GM18505 (cell line): ENCODE measurements around the gene UBE4B.

Experiments used
- ATAC-seq: cut with Tn5 transposase; IDR thresholded peaks from one replicate; pipeline ENCODE4 v1.9.1; 2021; ENCODE audit not compliant: unreplicated experiment
- POLR2A ChIP-seq: IDR thresholded peaks from 4 replicates; pipeline ENCODE4 v1.6.1; 2011; ENCODE audit warnings: borderline replicate concordance; ENCODE audit not compliant: insufficient read depth, insufficient read length; ENCODE audit errors: extremely low read depth

Gene UBE4B

GRCh38 chr1:10074059-10074851, 41.5 kb downstream of the UBE4B start:
- no peak for TF ChIP-seq POLR2A
- ATAC-seq = no peak

- ATAC-seq = no peak
- no peak for TF ChIP-seq POLR2A
These were observed 42.3 kb downstream of the UBE4B start for GRCh38 chr1:10074852-10075730.

GRCh38 chr1:10075732-10076131, 43.0 kb downstream of the UBE4B start:
- TF ChIP-seq POLR2A = no peak
- ATAC-seq = no peak

- no peak for TF ChIP-seq POLR2A
These were observed 45.7 kb downstream of the UBE4B start for GRCh38 chr1:10078494-10078893.

GRCh38 chr1:10080523-10080922, 47.8 kb downstream of the UBE4B start:
- TF ChIP-seq POLR2A = no peak
- no peak for ATAC-seq

More at GRCh38 chr1:10078494-10078893, 45.7 kb downstream of the UBE4B start:
- ATAC-seq = no peak

GRCh38 chr1:10082785-10083479, 50.2 kb downstream of the UBE4B start:
- no peak for TF ChIP-seq POLR2A
- ATAC-seq = no peak

- no peak for ATAC-seq
- no peak for TF ChIP-seq POLR2A
These were observed 51.3 kb downstream of the UBE4B start for GRCh38 chr1:10084045-10084444.

- TF ChIP-seq POLR2A = no peak
- ATAC-seq = no peak
These were observed 52.3 kb downstream of the UBE4B start for GRCh38 chr1:10085076-10085475.

GRCh38 chr1:10087210-10087609, 54.5 kb downstream of the UBE4B start:
- no peak for ATAC-seq
- TF ChIP-seq POLR2A = no peak

GRCh38 chr1:10101929-10102328, 69.2 kb downstream of the UBE4B start:
- no peak for ATAC-seq

GRCh38 chr1:10103193-10103592, 70.4 kb downstream of the UBE4B start:
- no peak for ATAC-seq
- no peak for TF ChIP-seq POLR2A

More at GRCh38 chr1:10101929-10102328, 69.2 kb downstream of the UBE4B start:
- TF ChIP-seq POLR2A = no peak

GRCh38 chr1:10104834-10105233, 72.1 kb downstream of the UBE4B start:
- no peak for ATAC-seq
- no peak for TF ChIP-seq POLR2A

GRCh38 chr1:10105484-10105883, 72.7 kb downstream of the UBE4B start:
- TF ChIP-seq POLR2A = no peak
- ATAC-seq = no peak

- TF ChIP-seq POLR2A = no peak
- no peak for ATAC-seq
These were observed 73.5 kb downstream of the UBE4B start for GRCh38 chr1:10106241-10106640.
